ENCODE data around the gene C16orf74.

DNA sequence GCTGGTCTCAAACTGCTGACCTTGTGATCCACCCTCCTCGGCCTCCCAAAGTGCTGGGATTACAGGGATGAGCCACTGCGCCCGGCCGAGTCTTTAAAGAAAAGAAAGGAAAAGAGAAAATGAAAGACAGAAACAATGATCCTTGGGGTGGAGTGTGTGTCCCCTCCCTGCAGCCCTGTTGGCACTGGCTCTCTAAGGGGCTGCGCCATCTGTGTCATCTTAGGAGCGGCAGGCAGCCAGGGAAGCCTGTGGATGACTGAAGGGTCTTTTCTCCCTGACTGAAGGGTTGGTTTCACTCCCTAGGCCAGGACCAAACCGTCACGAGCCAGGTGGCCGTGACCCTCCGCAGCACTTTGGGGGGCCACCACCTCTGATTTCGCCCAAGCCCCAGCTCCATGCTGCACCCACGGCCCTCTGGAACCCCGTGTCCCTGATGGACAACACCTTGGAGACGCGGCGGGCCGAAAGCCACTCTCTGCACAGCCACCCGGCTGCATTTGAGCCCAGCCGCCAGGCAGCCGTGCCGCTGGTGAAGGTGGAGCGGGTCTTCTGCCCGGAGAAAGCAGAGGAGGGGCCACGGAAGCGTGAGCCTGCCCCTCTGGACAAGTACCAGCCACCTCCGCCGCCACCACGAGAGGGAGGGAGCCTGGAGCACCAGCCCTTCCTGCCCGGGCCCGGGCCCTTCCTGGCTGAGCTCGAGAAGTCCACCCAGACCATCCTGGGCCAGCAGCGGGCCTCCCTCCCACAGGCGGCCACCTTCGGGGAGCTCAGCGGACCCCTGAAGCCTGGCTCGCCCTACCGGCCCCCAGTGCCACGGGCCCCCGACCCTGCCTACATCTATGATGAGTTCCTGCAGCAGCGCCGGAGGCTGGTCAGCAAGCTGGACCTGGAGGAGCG lies 89.8 kb downstream of the C16orf74 start:
- TF ChIP-seq, protein P1, sequence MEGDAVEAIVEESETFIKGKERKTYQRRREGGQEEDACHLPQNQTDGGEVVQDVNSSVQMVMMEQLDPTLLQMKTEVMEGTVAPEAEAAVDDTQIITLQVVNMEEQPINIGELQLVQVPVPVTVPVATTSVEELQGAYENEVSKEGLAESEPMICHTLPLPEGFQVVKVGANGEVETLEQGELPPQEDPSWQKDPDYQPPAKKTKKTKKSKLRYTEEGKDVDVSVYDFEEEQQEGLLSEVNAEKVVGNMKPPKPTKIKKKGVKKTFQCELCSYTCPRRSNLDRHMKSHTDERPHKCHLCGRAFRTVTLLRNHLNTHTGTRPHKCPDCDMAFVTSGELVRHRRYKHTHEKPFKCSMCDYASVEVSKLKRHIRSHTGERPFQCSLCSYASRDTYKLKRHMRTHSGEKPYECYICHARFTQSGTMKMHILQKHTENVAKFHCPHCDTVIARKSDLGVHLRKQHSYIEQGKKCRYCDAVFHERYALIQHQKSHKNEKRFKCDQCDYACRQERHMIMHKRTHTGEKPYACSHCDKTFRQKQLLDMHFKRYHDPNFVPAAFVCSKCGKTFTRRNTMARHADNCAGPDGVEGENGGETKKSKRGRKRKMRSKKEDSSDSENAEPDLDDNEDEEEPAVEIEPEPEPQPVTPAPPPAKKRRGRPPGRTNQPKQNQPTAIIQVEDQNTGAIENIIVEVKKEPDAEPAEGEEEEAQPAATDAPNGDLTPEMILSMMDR (IDR thresholded peaks at IDR 0.05) = no peak
- TF ChIP-seq ZFX (IDR thresholded peaks at IDR 0.05; ENCODE audit: borderline replicate concordance) = no peak

All from 22Rv1 (cell line).